NCI-H1694 (cell line): ENCODE results near the gene COL20A1.
A peak's percentile ranks its signal among the peaks of the same experiment; 100 is the strongest.

Experiments used
- DNase-seq: peaks from one replicate; lab custom pipeline; 2025; lab: John Stamatoyannopoulos, UW

The COL20A1 gene

DNA sequence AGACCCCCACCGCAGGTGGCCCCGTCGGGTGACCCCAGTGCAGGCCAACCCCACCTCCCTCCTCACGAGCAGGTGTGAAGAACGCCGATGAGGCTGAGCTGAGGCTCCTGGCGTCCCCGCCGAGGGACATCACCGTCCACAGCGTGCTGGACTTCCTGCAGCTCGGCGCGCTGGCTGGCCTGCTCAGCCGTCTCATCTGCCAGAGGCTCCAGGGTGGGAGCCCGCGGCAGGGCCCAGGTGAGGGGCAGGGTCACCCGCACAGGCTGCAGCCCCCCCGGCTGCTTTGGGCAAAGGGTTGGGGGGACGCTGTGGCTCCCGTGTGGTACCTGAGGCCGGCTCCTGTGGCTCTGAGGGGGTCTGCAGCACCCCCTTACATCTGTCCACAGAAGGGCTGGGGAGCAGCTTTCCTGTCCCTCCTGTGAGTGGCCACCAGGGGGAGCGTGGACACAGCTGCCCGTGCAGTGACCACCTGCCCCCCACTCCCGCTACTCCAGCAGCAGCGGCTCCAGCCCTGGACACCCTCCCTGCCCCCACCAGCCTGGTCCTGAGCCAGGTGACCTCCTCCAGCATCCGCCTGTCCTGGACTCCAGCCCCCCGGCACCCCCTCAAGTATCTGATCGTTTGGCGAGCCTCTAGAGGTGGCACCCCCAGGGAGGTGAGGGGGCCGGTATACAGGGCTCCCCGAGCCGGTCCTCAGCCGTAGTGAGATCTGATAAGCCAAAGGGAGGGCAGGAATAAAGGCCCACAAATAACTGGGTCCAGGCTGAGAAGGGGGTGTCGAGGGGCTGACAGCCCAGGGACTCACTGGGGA lies 16.5 kb downstream of the COL20A1 start:
- DNase-seq = peak; percentile 14

DNA sequence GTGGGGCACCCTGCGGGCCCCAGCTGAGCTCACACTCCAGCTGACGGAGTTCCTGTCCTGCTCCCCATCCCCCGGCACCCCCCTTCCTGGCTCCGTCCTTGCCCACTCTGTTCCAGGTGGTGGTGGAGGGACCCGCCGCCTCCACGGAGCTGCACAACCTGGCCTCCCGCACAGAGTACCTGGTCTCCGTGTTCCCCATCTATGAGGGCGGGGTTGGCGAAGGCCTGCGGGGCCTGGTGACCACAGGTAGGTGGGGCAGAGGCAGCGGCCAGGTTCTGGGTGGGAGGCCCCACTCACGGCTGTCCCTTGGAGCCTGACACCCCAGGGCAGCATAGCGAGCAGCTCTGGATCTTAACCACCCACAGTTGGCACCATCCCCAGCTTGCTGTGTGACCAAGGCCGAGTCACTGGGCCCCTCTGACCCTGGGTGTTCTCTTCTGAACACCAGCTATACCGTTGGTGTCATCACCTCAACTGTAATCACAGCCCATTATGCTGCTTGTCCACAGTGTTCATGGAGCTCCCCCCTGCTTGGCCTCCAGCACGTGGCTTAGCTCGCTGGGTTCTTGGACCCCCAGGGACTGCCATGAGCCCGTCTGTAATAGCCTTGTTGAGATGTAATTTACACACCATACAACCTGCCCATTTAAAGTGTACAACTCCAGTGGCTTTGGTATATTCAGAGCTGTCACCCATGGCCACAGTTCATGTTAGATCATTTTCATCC lies 17.4 kb downstream of the COL20A1 start:
- no peak for DNase-seq

DNA sequence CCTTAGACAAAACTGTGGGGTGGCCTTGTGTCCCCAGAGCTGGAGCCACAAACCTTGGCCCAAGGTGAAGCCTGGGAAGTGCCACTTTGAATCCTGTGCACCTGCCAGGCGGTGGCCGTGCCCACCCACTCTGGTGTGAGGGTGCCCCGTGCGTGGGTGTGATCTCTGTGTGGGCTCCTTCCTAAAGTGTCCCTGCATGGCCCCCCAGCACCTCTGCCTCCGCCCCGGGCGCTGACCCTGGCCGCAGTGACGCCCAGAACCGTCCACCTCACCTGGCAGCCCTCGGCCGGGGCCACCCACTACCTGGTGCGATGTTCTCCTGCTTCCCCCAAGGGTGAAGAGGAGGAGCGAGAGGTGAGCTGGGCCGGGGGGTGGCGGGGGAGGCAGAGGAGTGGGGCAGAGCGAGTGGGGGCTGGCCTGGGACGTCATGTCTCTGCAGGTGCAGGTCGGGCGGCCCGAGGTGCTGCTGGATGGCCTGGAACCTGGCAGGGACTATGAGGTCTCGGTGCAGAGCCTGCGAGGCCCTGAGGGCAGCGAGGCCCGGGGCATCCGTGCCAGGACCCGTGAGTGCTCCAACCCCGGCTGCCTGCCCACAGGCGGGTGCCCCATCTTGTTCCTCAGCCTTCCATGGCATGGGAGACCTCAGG lies 18.3 kb downstream of the COL20A1 start:
- no peak for DNase-seq

DNA sequence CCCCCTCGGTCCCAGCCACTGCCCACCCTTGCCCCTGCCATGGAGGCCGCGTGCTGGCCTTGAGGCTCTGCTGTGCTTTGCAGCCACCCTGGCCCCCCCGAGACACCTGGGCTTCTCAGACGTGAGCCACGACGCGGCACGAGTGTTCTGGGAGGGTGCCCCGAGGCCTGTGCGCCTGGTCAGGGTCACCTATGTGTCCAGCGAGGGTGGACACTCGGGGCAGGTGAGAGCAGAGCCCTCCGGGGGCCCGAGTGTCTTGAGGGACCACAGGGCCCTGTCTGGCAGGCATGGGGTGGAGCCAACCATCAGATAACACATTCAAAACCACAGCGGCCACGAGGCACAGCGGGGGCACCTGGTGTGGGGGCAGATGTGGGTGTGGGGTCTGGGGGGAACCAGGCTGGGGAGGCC lies 18.9 kb downstream of the COL20A1 start:
- no peak for DNase-seq

DNA sequence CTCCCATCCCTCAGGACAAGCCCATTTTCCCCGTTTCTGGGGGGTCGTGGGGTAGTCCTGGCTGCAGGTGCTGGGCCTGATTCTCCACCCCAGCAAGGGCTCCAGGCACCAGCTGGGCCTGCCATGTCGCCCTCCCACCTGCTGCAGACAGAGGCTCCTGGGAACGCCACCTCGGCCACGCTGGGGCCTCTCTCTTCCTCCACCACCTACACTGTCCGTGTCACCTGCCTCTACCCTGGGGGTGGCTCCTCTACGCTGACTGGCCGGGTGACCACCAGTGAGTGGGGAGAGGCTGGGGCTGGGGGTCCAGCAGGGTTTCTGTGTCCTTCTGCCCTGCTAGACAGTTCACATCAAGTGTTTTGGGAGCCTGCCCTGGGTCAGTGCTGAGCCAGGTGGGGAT lies 19.3 kb downstream of the COL20A1 start:
- no peak for DNase-seq

DNA sequence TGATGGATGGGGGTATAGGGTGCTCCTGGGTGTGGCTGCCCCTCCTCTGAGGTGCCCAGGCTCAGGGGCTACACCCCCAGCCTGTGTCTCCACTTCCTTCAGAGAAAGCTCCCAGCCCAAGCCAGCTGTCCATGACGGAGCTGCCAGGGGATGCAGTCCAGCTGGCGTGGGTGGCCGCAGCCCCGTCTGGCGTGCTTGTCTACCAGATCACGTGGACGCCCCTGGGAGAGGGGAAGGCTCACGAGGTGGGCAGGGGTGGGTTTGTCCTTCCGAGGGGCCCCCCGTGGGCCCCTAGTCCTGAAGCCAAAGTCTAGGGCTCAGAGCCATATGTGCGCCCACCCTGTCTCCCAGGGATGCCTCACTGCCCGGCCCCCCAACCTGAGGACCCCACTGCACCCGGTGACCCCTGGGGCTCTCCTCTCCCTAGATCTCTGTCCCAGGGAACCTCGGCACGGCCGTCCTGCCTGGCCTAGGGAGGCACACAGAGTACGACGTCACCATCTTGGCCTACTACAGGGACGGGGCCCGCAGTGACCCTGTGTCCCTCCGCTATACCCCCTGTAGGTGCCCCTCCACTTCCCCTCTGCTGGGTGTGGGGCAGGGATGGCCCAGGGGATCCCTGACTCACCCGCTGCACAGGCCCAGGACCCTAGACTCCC lies 19.8 kb downstream of the COL20A1 start:
- no peak for DNase-seq

DNA sequence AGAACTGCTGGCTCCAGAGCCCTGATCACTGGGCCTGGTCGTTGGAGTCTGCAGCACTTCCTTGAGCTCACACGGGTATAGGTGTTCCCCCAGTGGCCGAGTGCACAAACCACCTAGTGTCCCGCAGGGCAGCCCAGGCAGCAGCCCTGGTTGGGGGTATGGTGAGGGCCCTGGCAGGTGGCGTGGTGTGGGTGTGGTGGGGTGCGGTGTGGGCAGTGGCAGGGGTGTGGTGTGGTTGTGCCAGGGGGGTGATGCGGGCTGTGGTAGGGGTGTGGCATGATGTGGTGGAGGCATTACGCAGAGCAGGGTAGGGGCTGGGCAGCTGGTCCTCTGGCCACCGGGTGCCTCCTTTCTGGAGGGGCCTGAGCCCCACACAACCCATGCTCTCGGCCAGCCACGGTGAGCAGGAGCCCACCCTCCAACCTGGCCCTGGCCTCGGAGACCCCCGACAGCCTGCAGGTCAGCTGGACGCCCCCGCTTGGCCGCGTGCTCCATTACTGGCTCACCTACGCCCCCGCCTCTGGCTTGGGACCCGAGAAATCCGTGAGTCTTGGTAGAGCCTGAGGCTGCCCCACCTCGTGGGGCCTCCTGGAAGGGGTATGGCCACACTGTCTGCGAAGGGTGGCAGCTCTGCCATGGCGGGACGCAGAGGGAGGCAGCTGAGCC lies 20.5 kb downstream of the COL20A1 start:
- DNase-seq = no peak

DNA sequence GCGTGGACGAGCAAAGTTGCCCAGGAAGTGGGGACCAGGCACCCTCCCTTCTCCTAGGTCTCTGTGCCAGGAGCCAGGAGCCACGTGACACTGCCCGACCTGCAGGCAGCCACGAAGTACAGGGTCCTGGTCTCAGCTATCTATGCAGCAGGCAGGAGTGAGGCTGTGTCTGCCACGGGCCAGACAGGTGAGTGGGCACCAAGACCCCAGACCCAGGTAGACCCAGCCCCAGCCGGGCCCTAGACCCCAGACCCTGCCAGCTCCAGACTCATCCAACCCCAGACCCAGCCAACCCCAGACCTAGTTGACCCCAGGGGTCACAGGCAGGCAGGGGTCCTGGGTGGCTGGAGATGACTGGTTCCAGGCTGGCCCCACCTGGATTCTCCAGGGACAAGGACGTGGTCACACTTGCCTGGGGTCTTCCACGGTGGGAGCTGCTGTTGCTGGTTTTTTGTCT lies 21.1 kb downstream of the COL20A1 start:
- DNase-seq = no peak

DNA sequence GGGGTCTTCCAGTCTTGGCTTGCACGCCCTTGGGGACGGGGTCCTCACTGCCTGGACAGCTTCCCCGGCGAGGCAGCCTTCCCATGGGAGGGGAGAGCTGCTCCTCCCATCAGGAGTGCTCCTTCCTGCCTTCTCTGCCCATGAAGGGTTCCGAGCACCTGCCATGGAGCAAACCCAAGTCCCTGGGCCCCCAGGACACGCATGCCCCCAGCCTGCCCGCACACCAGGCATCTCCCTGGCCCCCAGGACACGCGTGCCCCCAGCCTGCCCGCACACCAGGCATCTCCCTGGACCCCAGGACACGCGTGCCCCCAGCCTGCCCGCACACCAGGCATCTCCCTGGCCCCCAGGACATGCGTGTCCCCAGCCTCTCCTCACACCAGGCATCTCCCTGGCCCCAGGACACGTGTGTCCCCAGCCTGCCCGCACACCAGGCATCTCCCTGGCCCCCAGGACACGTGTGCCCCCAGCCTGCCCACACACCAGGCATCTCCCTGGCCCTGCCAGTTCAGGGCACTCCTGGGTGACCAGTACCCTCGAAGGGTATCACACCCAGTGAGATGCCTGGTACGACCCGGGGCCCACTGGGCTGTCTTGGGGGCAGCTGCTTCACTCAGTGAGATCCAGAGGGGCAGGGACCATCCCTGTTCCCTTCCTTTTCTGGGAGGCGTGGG lies 21.7 kb downstream of the COL20A1 start:
- no peak for DNase-seq

DNA sequence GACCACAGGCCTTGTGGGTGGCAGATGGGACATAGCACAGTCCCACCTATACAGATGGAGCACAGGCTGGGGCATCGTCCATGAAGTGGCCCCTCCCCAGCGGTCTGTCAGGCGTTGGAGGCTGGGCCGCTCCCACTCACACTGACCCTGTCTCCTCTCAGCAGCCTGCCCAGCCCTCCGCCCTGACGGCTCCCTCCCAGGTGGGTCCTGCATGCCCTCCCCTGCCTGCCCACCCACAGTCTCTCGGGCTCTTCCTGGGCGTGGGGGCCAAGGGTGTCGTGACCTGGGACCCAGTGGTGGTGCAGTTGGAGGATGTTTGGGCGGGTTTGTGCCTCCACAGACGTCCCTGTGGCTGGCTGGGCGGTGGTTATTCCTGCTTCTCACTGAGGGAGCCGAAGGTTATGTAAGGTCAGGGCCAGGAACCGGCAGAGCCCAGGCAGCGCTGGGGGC lies 22.3 kb downstream of the COL20A1 start:
- DNase-seq = no peak

DNA sequence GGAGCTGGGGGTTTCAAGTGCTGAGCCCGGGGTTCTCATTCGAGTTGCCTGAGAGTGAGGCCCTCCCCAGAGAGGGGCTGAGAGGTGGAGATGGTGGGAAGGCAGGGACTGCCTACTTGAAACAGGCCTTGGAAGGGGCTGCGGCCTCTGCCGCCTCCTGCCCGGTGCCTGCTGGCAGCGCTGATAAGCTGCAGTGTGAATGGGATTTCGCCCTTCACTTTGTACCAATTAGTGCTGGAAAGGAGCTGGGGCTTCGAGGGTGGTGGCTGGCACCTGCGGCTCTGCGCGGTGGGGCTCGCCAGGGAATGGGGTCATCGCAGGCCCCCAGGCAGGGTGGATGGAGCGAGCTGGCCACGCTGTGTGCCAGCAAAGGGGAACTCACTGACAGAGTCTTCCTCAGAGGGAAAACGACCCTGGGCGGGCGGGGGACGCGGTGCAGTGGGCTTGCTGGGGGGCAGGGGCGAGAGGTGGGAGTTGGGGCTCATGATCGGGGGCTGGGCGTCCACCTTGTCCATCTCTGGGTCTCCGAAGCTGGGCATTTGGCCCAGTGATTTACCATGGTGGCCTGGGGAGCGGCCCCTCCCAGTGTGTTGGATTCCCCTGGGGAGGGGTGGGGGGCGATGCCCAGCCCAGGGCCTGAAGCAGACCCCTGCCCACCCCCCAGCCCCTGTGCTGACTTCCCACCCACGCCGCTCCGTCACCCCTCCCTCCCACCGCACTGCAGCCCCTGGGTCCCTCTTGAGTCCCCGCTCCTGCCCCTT lies 22.9 kb downstream of the COL20A1 start:
- no peak for DNase-seq

DNA sequence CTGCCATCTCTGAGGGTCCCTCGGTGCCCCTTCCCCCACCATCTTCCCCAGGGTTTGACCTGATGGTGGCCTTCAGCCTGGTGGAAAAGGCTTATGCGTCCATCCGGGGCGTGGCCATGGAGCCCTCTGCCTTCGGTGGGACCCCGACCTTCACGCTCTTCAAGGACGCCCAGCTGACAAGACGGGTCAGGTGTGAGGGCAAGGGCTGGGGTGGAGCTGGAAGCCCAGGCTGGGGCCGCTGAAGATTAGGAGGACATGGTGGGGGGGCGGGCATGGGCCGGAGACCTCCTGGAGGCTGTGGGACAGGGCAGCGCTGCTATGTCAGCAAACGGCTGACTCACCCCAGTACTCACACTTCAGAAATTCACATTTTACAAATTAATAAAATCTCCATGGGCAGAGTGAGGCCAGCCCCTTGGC lies 23.5 kb downstream of the COL20A1 start:
- no peak for DNase-seq

DNA sequence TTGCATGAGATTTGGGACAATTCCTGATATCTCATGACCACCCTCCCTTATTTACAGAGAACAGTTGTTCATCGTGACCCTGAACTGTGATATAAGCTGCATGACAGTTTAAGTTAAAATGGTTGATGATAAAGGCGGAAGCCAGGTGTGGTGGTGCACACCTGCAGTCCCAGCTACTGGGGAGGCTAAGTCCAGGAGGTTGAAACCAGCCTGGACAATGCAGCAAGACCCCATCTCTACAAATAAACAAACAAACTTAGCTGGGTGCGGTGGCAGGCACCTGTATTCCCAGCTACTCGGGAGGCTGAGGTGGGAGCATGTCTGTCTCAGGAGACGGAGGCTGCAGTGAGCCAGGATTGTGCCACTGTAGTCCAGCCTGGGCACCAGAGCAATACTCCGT lies 24.1 kb downstream of the COL20A1 start:
- no peak for DNase-seq

DNA sequence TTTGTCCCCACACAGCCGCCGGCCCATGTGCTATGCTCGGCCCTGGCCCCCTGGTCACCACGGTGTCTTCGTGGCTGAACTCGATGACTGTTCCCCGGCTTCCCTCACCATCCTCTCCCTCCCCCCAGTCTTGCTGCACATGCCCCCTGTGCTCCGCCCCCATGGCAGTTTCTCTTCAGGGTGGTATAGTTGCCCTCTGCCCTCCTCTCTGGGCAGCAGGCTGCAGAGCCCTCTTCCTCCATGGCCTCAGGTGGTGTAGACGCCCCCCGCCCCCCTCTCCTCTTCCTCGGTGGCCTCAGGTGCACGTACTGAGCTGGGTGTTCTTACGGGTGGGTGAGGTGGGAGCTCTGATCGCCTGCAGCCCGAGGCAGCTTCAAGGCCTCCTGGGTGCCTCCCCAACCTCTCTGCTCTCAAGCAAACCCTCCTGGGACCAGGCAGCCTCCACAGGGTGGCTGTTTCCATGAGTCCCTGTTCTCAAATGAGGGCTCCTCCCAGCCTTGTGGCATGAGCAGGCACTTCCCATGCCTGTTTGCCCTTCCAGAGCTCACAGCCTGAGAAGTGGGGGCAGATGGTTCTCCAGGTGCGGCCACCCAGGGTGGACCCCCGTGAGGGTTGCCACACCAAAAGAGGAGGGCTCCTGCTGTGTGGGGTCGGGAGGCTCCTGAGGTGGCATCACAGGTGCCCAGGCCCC lies 24.8 kb downstream of the COL20A1 start:
- no peak for DNase-seq

DNA sequence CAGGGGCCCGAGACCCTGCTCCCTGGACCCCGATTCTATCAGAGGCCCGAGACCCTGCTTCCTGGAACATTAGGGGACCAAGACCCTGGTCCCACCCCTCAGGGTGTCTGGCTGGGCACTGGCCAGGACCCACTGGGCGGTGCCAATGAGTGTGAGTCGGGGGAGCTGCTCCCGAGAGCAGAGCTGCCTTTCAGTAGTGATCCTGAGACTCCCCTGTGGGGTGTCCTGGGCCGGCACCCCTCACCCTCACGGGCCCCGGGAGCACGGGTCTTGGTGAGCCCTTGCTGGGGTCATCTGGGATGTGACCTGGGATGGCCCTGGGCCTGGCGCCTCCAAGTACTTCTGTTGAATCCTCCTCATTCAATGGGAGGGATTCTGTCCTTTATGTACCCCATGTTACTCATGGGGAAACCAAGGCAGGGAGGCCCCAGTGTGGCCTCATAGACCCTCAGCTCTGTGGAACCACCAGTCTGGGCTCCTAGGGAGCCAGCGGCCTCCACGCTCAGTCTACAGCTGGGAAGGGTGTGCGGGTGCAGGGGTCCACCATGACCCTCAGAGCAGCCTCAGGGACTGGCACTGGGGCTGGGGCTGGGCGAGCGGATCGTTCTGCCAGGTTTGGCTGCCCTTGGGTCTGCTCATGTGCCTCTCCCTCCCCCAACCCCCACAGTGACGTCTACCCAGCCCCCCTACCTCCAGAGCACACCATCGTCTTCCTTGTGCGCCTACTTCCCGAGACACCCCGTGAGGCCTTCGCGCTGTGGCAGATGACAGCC lies 25.6 kb downstream of the COL20A1 start:
- DNase-seq = no peak

DNA sequence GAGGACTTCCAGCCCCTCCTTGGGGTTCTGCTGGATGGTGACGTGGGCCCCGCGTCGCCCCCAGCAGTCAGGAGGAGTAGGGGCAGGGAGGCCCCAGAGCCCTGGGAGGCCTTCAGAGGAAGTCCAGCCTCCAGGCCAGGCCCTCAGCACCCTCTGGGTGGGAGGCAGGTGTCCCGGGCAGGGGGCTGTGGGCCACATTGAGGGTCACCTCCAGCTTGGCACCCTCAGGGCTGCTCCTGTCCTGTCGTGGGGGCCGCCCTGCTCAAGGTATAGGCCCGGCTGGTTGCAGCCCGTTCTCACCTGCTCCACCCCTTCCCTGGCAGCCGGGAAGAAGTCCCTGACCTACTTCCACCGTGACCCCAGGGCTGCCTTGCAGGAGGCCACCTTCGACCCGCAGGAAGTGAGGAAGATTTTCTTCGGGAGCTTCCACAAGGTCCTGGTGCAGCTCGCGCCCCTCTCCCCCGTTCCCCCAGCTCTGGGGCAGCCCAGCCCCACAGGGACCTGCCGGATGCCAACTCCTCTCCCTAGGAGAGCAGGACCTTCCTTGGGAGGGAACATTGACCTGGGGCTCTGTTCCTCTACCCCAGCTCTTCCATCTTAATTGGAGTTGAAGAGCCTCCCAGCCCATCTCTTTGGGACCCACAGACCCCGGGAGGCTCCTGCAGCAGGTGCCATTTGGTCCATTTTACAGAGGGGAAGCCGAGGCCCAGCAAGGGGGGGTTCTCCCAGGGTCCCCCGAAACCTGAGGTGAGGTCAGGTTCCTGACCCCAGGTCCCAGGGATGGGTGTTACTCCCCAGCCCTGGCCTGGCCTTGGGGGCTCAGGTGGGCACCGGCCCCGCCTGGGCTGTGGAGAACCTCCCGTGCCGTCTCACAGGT lies 26.4 kb downstream of the COL20A1 start:
- no peak for DNase-seq

DNA sequence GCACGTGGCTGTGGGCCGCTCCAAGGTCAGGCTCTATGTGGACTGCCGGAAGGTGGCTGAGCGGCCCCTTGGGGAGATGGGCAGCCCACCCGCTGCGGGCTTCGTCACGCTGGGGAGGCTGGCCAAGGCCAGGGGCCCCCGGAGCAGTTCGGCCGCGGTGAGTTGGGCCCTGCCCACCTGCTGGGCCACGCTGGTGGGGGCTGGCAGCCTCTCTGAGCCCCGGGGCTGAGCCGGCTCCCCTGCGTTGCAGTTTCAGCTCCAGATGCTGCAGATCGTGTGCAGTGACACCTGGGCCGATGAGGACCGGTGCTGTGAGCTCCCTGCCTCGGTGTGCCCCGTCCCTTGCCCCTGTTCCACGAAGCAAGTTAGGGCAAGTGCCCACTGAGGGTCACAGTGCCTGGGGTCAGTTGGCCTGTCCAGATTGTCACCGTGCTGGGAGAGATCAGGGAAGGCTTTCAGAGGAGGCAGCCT lies 27.1 kb downstream of the COL20A1 start:
- no peak for DNase-seq

DNA sequence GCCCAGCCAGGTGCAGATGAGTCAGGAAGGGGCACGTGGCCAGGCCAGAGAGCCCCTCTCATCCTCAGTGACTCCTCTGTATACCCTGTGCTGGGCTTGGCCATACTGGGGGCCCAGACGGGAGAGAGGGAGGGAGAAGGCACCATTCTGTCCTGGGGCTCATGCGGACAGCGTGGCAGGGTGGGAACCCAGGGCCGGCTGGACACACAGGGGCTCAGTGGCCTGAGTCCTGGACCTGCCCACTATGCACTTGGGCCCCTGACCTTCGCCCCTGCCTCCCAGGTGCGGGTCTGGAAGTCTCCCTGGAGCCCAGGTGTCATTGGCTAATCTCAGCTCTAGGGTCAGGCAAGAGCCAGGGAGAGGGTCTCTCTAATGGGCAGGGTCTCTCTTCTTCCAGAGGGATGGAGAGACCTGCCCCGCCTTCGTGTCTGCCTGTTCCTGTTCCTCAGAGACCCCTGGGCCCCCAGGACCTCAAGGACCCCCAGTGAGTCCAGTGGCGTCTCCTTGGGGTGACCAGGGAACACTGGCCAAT lies 27.7 kb downstream of the COL20A1 start:
- no peak for DNase-seq
